SK-N-SH (cell line): ENCODE measurements around the gene LRRC75A. TPM values are rescaled to one million over a fixed set of nuclear protein-coding genes. Genes with fewer than 3 reads are reported as not detected.
A peak's percentile ranks its signal among the peaks of the same experiment; 100 is the strongest.

Experiments used
- CTCF ChIA-PET: fragments of 300-600, 350-600 bp; formaldehyde crosslinking; extraction: SDS; loops from one replicate; lab custom pipeline; 2021; lab: Yijun Ruan, JAX
- POLR2A ChIA-PET: fragments of 350-600 bp; sonication (Branson Sonifier 250); formaldehyde crosslinking; extraction: SDS; loops from one replicate; lab custom pipeline; 2020; ENCODE audit warnings: antibody characterized with exemption, inconsistent platforms; lab: Yijun Ruan, JAX
- DNase-seq: peaks from one replicate; pipeline ENCODE4 v3.0.0; 2012
- H2AFZ ChIP-seq: fragments of 200-600 bp; sonication (generic); 2 replicates; pipeline ENCODE4 v1.8.1; 2016; ENCODE audit warnings: antibody characterized with exemption, mild to moderate bottlenecking, low read depth
- H3F3A ChIP-seq: fragments of 200-600 bp; sonication (generic); replicated peaks from 2 replicates; pipeline ENCODE3; 2016; ENCODE audit warnings: antibody characterized with exemption, mild to moderate bottlenecking; ENCODE audit not compliant: insufficient read depth
- H3K27ac ChIP-seq, 2 experiments: fragments of 200-500 bp in 1 of 2; fragments of 200-600 bp in 1 of 2; sonication (Bioruptor generic) in 1 of 2; sonication (generic), shearing (Covaris generic) in 1 of 2; 2 replicates each; pipeline versions ENCODE4 v1.5.1 to v1.6.1; 2014 to 2016; ENCODE audit warnings: low read depth in 2 of 2, inconsistent platforms in 1 of 2, low read length in 1 of 2, mild to moderate bottlenecking in 1 of 2, mixed read lengths in 1 of 2
- H3K27me3 ChIP-seq: fragments of 200-600 bp; sonication (generic), shearing (Covaris generic); 2 replicates; pipeline ENCODE4 v1.6.1; 2016; ENCODE audit warnings: mixed run types; ENCODE audit not compliant: insufficient read depth
- H3K36me3 ChIP-seq, 2 experiments: fragments of 200-500 bp in 1 of 2; fragments of 200-600 bp in 1 of 2; sonication (Bioruptor generic) in 1 of 2; sonication (generic) in 1 of 2; replicated peaks in 1 of 2; 2 replicates each; pipeline versions ENCODE3 to v1.5.1; 2014 to 2016; ENCODE audit warnings: low read length in 1 of 2, mild to moderate bottlenecking in 1 of 2; ENCODE audit not compliant: insufficient read depth in 2 of 2, control insufficient read depth in 1 of 2
- H3K4me1 ChIP-seq, 2 experiments: fragments of 200-500 bp in 1 of 2; fragments of 200-600 bp in 1 of 2; sonication (Bioruptor generic) in 1 of 2; sonication (generic), shearing (Covaris generic) in 1 of 2; 2 replicates each; pipeline versions ENCODE4 v1.5.1 to v1.6.1; 2014 to 2016; ENCODE audit warnings: low read depth in 1 of 2, low read length in 1 of 2, mixed run types in 1 of 2; ENCODE audit not compliant: insufficient read depth in 2 of 2, control insufficient read depth in 1 of 2
- H3K4me2 ChIP-seq: fragments of 200-600 bp; sonication (generic), shearing (Covaris generic); 2 replicates; pipeline ENCODE4 v1.6.1; 2017; ENCODE audit warnings: mixed run types
- H3K4me3 ChIP-seq, 2 experiments: fragments of 200-500 bp in 1 of 2; fragments of 200-600 bp in 1 of 2; sonication (Bioruptor generic) in 1 of 2; sonication (generic), shearing (Covaris generic) in 1 of 2; 2 replicates each; pipeline versions ENCODE4 v1.5.1 to v1.8.1; 2014 to 2016; ENCODE audit warnings: low read depth in 2 of 2, inconsistent platforms in 1 of 2, low read length in 1 of 2, mild to moderate bottlenecking in 1 of 2, mixed read lengths in 1 of 2, moderate library complexity in 1 of 2
- H3K79me2 ChIP-seq: fragments of 200-600 bp; sonication (generic); 2 replicates; pipeline ENCODE4 v1.8.1; 2017; ENCODE audit warnings: mild to moderate bottlenecking; ENCODE audit not compliant: insufficient read depth
- H3K9ac ChIP-seq: fragments of 200-600 bp; sonication (generic); 2 replicates; pipeline ENCODE4 v1.6.1; 2017; ENCODE audit warnings: mixed run types
- H3K9me2 ChIP-seq: fragments of 200-600 bp; sonication (generic); 2 replicates; pipeline ENCODE4 v1.6.1; 2017; ENCODE audit warnings: mixed run types
- H3K9me3 ChIP-seq: fragments of 200-600 bp; sonication (generic); 2 replicates; pipeline ENCODE4 v1.6.1; 2017; ENCODE audit warnings: mixed run types, mild to moderate bottlenecking, moderate library complexity
- H4K20me1 ChIP-seq: fragments of 200-600 bp; sonication (generic); 2 replicates; pipeline ENCODE4 v1.6.1; 2017; ENCODE audit warnings: mild to moderate bottlenecking, mixed run types; ENCODE audit not compliant: insufficient read depth
- CHD2 ChIP-seq: fragments of 150-350 bp; IDR thresholded peaks from 2 replicates; pipeline ENCODE4 v1.6.1; 2018; ENCODE audit warnings: low read length; ENCODE audit not compliant: partially characterized antibody
- EP300 ChIP-seq, 2 experiments: IDR thresholded peaks; 2 replicates each; pipeline versions ENCODE4 v1.4.0 to v1.6.1; 2012; ENCODE audit warnings: borderline replicate concordance in 1 of 2, low read depth in 1 of 2, low read length in 1 of 2
- FOXJ3 ChIP-seq: sonication (generic); formaldehyde crosslinking; IDR thresholded peaks from 2 replicates; pipeline ENCODE4 v1.5.1; 2020; ENCODE audit warnings: mild to moderate bottlenecking, missing genetic modification reagents
- FOXM1 ChIP-seq: IDR thresholded peaks from 2 replicates; pipeline ENCODE4 v1.4.0; 2012; ENCODE audit warnings: low read depth, mild to moderate bottlenecking
- JUND ChIP-seq: IDR thresholded peaks from 2 replicates; pipeline ENCODE4 v1.4.0; 2012
- POLR2AphosphoS5 ChIP-seq: IDR thresholded peaks from 2 replicates; pipeline ENCODE4 v1.6.1; 2012; ENCODE audit warnings: low read depth, low read length
- RCOR1 ChIP-seq: fragments of 150-350 bp; IDR thresholded peaks from 2 replicates; pipeline ENCODE4 v1.6.1; 2017; ENCODE audit warnings: antibody characterized with exemption, low read length
- SIN3A ChIP-seq: IDR thresholded peaks from 2 replicates; pipeline ENCODE4 v1.6.1; 2012; ENCODE audit warnings: low read depth, mild to moderate bottlenecking, low read length, moderate library complexity, borderline replicate concordance
- SMC3 ChIP-seq: IDR thresholded peaks from 2 replicates; pipeline ENCODE4 v1.6.1; 2012; ENCODE audit warnings: low read depth, low read length, improper control_type of control experiment
- TAF1 ChIP-seq: IDR thresholded peaks from 2 replicates; pipeline ENCODE4 v1.6.1; 2012; ENCODE audit warnings: low read depth, mild to moderate bottlenecking, low read length, moderate library complexity, borderline replicate concordance
- TEAD4 ChIP-seq: IDR thresholded peaks from 2 replicates; pipeline ENCODE4 v1.4.0; 2012; ENCODE audit warnings: mild to moderate bottlenecking, borderline replicate concordance; ENCODE audit not compliant: insufficient read depth
- WGBS: methylation state at CpG from one replicate; pipeline ENCODE4 v1.1.6; 2017; ENCODE audit warnings: low lambda C conversion rate; 5-methylcytosine and 5-hydroxymethylcytosine counted together
- polyA plus RNA-seq, 3 experiments: library from polyadenylated mRNA; depleted of rRNA; stranded (reverse); fragments of >200 nt; gene quantifications; 2 replicates each; pipeline ENCODE4 v1.2.3, GENCODE V29; 2012
- TF ChIP-seq, protein P1 (sequence below): fragments of 200-600 bp; sonication (generic); IDR thresholded peaks from 2 replicates; pipeline ENCODE4 v1.6.1; 2017; ENCODE audit warnings: antibody characterized with exemption, mild to moderate bottlenecking, moderate library complexity
- TF ChIP-seq, protein P2 (sequence below): IDR thresholded peaks from 2 replicates; pipeline ENCODE4 v1.4.0; 2012; ENCODE audit warnings: low read depth, borderline replicate concordance
- TF ChIP-seq, protein P3 (sequence below): IDR thresholded peaks from 2 replicates; pipeline ENCODE4 v1.4.0; 2012; ENCODE audit warnings: low read depth
- TF ChIP-seq, protein P4 (sequence below): fragments of 150-350 bp; IDR thresholded peaks from 2 replicates; pipeline ENCODE4 v1.6.1; 2017; ENCODE audit warnings: antibody characterized with exemption, low read length, low read depth, borderline replicate concordance
- TF ChIP-seq, protein P5 (sequence below): IDR thresholded peaks from 2 replicates; pipeline ENCODE4 v1.4.0; 2012; ENCODE audit warnings: low read depth, borderline replicate concordance

The LRRC75A gene
- polyA plus RNA-seq, 1 of the 3 experiments (the other 2 are of a cell fraction) = 1.2 TPM

DNA sequence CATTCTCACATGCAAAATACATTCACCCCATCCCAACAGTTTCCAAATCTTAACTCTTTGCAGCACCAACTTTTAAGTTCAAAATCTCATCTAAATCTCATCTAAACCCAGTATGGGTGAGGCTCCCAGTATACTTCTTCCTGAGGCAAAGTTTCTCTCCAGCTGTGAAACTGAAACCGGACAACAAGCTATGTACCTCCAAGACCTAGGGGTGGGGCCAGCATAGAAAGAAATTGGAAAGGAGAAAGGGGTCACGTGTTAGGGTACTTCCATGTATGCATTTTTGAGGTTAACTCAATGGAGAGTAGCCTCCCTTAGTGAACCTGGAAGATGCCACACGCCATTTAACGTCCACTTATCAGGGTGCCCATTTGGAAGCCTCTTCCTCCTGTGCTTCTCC, 23.9 kb upstream of the LRRC75A start:
- peak overlapping the region; percentile 88; the same call in 1 of the 2 replicates for H2AFZ ChIP-seq
- CTCF ChIA-PET = interaction anchor here (2.3 to 33.3 kb wide), 3 partner anchors 23 to 152 kb away, joined by 7 to 746 read pairs (median 7); no protein-coding TSS in a partner anchor
- TF ChIP-seq TAF1 (no peak), RCOR1 (no peak), FOXM1 (no peak), POLR2AphosphoS5 (no peak), CHD2 (no peak), SMC3 (no peak), TEAD4 (no peak), EP300 (IDR thresholded peaks at IDR 0.05; ENCODE audit: borderline replicate concordance in 1 of 2, low read depth in 1 of 2, low read length in 1 of 2) (no peak), SIN3A (no peak), JUND (no peak), FOXJ3 (CRISPR knock-in tag) (no peak)
- TF ChIP-seq, protein P1, sequence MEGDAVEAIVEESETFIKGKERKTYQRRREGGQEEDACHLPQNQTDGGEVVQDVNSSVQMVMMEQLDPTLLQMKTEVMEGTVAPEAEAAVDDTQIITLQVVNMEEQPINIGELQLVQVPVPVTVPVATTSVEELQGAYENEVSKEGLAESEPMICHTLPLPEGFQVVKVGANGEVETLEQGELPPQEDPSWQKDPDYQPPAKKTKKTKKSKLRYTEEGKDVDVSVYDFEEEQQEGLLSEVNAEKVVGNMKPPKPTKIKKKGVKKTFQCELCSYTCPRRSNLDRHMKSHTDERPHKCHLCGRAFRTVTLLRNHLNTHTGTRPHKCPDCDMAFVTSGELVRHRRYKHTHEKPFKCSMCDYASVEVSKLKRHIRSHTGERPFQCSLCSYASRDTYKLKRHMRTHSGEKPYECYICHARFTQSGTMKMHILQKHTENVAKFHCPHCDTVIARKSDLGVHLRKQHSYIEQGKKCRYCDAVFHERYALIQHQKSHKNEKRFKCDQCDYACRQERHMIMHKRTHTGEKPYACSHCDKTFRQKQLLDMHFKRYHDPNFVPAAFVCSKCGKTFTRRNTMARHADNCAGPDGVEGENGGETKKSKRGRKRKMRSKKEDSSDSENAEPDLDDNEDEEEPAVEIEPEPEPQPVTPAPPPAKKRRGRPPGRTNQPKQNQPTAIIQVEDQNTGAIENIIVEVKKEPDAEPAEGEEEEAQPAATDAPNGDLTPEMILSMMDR = no peak
- TF ChIP-seq, protein P2, sequence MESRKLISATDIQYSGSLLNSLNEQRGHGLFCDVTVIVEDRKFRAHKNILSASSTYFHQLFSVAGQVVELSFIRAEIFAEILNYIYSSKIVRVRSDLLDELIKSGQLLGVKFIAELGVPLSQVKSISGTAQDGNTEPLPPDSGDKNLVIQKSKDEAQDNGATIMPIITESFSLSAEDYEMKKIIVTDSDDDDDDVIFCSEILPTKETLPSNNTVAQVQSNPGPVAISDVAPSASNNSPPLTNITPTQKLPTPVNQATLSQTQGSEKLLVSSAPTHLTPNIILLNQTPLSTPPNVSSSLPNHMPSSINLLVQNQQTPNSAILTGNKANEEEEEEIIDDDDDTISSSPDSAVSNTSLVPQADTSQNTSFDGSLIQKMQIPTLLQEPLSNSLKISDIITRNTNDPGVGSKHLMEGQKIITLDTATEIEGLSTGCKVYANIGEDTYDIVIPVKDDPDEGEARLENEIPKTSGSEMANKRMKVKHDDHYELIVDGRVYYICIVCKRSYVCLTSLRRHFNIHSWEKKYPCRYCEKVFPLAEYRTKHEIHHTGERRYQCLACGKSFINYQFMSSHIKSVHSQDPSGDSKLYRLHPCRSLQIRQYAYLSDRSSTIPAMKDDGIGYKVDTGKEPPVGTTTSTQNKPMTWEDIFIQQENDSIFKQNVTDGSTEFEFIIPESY = no peak
- TF ChIP-seq, protein P3, sequence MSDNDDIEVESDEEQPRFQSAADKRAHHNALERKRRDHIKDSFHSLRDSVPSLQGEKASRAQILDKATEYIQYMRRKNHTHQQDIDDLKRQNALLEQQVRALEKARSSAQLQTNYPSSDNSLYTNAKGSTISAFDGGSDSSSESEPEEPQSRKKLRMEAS = no peak
- TF ChIP-seq, protein P4, sequence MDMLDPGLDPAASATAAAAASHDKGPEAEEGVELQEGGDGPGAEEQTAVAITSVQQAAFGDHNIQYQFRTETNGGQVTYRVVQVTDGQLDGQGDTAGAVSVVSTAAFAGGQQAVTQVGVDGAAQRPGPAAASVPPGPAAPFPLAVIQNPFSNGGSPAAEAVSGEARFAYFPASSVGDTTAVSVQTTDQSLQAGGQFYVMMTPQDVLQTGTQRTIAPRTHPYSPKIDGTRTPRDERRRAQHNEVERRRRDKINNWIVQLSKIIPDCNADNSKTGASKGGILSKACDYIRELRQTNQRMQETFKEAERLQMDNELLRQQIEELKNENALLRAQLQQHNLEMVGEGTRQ = no peak
- TF ChIP-seq, protein P5, sequence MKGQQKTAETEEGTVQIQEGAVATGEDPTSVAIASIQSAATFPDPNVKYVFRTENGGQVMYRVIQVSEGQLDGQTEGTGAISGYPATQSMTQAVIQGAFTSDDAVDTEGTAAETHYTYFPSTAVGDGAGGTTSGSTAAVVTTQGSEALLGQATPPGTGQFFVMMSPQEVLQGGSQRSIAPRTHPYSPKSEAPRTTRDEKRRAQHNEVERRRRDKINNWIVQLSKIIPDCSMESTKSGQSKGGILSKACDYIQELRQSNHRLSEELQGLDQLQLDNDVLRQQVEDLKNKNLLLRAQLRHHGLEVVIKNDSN = no peak
- TF ChIP-seq, all 33 proteins: peak for 0
- Histone ChIP-seq H3K9me2 (no peaks in the 10 kb centered on the region), H3K9me3 (no peaks in the 10 kb centered on the region), H3K79me2 (no peaks in the 10 kb centered on the region), H4K20me1 (no peaks in the 10 kb centered on the region), H3K36me3 (no peaks in the 10 kb centered on the region), H3K27me3 (no peaks in the 10 kb centered on the region), H3K9ac (no peak overlapping the region), H3K27ac (peak overlapping the region in 1 of 2 experiments; percentile 39; a peak in 1 of 4 replicates), H3K4me3 (no peak overlapping the region), H3F3A (no peaks in the 10 kb centered on the region), H3K4me1 (peaks cover 5 to 6% of the 10 kb centered on the region in 2 experiments; a peak in 1 of 4 replicates), H3K4me2 (peak overlapping the region; percentile 52; the same call in 1 of the 2 replicates)
- POLR2A ChIA-PET = no interaction called here
- WGBS = 93% methylated on average over 4 of the region's 4 CpGs
- DNase-seq = no peak
